ENCODE measurements around the gene ADK.

The ADK gene

DNA sequence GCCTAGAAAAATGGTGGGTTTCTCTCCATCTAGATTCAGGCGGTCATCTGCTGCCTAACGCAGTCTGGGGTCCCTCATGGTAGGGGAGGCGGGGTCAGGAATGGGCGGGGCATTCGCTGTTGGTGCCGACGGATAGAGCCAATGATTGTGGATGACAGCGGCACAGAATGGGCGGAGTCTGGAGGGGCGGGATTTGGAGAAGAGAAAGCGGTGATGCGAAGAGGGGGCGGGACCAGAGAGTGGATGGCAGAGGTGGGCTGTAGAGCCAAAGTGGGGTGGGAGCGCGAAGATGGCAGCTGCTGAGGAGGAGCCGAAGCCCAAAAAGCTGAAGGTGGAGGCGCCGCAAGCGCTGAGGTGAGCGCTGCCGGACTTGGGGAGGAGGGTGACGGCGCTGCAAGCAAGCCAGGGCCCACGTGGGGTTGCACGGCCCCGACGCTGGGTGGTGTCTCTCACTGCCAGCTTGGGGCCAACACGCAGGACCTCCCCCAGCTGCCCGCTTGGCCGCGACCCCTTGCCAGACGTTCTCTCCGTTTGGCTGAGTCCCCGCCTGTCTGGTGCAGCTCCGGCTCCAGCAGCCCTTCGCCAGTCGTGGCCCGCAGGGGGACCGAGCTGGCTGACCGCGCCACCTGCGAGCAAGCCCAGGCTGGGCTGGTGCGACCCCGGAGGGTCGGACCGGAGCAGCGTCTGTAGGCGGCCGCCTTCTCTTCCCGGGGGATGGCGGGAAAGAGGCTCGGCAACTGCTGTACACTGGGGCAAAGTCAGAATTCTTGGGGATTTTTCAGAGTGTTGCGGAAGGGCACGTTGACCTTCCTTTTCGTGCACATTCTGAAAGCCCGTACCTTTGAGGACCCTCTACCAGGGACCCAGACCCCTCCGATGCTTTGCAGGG lies at the start of gene ADK:
TSS of gene ADK (plus strand) at position 232 of the 889 bp plus-strand sequence. CDS start at position 290, 58 bp downstream.
- TF ChIP-seq, protein P1, sequence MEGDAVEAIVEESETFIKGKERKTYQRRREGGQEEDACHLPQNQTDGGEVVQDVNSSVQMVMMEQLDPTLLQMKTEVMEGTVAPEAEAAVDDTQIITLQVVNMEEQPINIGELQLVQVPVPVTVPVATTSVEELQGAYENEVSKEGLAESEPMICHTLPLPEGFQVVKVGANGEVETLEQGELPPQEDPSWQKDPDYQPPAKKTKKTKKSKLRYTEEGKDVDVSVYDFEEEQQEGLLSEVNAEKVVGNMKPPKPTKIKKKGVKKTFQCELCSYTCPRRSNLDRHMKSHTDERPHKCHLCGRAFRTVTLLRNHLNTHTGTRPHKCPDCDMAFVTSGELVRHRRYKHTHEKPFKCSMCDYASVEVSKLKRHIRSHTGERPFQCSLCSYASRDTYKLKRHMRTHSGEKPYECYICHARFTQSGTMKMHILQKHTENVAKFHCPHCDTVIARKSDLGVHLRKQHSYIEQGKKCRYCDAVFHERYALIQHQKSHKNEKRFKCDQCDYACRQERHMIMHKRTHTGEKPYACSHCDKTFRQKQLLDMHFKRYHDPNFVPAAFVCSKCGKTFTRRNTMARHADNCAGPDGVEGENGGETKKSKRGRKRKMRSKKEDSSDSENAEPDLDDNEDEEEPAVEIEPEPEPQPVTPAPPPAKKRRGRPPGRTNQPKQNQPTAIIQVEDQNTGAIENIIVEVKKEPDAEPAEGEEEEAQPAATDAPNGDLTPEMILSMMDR (conservative IDR thresholded peaks at IDR 0.05; ENCODE audit: low read length) = peak; percentile 21
- H3K4me3 ChIP-seq (ENCODE audit: low read length) = peak within 1 kb of the TSS; percentile 98

DNA sequence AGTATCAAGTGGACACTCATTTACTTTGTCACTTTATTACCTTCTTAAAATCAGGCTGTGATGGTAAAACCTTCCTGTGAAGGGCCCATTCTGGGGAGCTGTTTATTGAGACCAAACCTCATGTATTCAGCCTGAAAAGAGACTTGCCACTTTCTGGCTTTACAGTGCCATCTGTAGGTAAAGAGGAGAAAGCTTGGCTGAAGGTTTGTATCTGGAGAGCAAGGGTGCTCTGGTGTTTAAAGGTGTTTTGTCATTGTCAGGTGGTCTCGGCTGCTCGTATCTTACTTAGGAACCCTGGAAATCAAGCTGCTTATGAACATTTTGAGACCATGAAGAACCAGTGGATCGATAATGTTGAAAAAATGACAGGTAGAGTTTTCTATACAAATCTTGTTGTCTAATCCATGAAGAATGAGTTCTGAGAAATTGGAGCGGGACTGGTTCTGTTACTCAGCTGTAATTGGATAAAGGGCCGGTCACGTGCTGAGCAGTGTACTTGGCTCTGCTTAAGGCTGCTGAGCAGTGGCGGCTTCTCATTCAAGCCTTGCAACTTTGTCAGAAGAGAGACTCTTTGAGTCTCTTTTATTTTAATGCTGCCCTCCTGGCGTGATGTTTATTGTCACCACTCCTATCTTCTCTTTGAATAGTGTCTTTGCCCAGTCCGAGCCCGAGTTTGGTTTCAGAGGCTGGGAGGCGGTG lies 47.3 kb upstream of the ADK start:
- TF ChIP-seq, protein P1 (conservative IDR thresholded peaks at IDR 0.05; ENCODE audit: low read length) = peak; percentile 49
- DNase-seq (ENCODE audit: low read depth) = peak; percentile 28

More for the DNA sequence above, at the start of gene ADK:
- peak; percentile 95 for DNase-seq (ENCODE audit: low read depth)

DNA sequence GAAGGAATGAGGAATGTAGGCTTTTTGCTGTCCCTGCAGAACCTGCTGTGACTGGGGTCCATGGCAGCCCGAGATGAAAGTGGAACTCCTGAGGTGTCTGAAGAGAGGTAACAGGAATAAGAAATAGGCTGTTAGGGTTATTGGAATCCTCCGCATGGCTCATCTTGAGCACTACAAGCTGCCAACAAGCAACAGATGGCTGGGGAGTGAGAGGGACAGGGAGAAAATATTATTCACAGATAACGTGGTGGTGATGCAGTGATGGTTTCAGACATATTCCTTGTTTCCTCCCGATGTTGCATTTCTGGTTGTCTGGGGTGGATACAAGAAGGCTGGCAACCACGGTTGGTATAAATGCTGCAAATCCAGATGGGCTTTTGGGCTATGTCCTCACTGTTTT lies 46.5 kb upstream of the ADK start:
- TF ChIP-seq, protein P1 (conservative IDR thresholded peaks at IDR 0.05; ENCODE audit: low read length) = no peak
- H3K4me3 ChIP-seq (ENCODE audit: low read length) = no peak overlapping the region
- DNase-seq (ENCODE audit: low read depth) = no peak

More for the DNA sequence above, 47.3 kb upstream of the ADK start:
- no peak overlapping the region for H3K4me3 ChIP-seq (ENCODE audit: low read length)

DNA sequence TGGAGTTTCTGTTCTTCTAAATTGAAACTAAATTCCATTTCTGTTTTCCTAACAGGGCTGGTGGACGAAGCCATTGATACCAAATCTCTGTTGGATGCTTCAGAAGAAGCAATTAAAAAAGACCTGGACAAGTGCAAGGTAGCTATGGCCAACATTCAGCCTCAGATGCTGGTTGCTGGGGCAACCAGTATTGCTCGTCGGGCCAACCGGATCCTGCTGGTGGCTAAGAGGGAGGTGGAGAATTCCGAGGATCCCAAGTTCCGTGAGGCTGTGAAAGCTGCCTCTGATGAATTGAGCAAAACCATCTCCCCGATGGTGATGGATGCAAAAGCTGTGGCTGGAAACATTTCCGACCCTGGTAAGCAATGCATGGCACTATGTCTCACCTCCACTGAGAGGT lies 46.0 kb upstream of the ADK start:
- H3K4me3 ChIP-seq (ENCODE audit: low read length) = no peak overlapping the region
- TF ChIP-seq, protein P1 (conservative IDR thresholded peaks at IDR 0.05; ENCODE audit: low read length) = no peak
- DNase-seq (ENCODE audit: low read depth) = no peak

DNA sequence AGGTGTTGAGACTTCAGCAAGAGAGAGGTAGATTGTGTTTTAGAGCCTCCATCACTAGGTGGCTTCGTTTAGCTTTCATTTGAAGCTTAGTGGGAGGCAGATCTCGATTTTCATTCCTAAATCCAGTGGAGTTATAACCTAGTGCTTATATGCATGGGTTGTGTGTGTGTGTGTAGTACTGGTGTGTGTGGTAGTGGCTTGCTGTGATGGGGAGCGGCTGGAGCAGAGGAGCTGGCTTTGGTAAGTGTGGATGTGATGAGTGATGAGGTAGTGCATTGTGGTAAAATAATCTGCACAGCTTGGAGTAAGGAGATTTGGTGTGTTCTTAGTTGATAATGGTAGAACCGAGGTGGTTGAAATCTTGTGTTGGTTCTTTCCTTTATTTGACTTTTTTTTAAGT lies 43.6 kb upstream of the ADK start:
- no peak overlapping the region for H3K4me3 ChIP-seq (ENCODE audit: low read length)
- no peak for DNase-seq (ENCODE audit: low read depth)
- TF ChIP-seq, protein P1 (conservative IDR thresholded peaks at IDR 0.05; ENCODE audit: low read length) = no peak

DNA sequence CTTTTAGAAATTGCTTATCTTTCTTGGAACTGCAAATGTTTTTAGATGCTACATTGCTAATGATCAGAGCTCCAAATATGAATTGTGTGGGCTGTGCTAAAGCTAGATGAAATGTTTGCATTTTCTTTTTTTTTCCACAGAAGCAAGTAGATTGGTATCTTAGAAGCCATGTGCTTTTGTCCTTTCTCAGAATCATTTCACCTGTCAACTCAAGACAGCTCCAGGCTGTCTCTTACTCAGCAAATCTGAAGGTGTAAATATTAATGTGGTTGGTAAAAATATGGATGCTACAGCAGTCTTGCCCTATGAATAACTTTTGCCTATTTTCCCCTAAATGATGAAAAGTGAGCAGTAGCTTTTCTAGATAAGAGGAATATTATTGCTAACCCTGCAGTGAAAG lies 41.6 kb upstream of the ADK start:
- DNase-seq (ENCODE audit: low read depth) = no peak
- TF ChIP-seq, protein P1 (conservative IDR thresholded peaks at IDR 0.05; ENCODE audit: low read length) = no peak
- no peak overlapping the region for H3K4me3 ChIP-seq (ENCODE audit: low read length)

Measured in AG10803 (cell line).